ENCODE results near the gene THPO. TPM values are rescaled to one million over a fixed set of nuclear protein-coding genes. Genes with fewer than 3 reads are reported as not detected.
A peak's percentile ranks its signal among the peaks of the same experiment; 100 is the strongest.

THPO gene
- total RNA-seq, 1 donor from 2014 or later: not detected

DNA sequence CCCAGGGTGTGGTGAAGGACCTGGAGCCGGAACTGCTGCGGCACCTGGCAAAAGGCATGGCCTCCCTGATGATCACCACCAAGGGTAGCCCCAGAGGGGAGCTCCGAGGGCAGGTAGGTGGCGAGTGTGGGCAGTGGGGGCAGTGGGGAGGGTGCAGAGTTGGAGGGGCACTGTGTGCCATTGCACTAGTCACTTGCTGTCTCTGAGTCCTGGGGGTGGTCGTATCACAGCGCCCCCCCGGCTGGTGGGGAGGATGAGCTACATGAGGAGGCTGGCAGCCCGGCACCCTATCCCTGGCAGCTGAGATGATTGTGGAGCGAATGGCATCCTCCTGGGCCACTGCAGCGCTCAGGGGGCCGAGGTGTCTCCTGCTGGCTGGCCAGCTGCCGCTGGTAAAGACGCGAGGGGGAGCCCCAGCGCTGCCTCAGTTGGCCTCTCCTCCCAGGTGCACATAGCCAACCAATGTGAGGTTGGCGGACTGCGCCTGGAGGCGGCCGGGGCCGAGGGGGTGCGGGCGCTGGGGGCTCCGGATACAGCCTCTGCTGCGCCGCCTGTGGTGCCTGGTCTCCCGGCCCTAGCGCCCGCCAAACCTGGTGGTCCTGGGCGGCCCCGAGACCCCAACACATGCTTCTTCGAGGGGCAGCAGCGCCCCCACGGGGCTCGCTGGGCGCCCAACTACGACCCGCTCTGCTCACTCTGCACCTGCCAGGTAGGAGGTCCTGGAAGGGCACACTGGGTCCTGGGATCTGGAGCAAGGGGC lies 8.2 kb upstream of the THPO start:
- H3K4me3 ChIP-seq (ENCODE audit: low read depth, low read length): no peak overlapping the region
- DNase-seq (ENCODE audit: low read depth): no peak
- TF ChIP-seq, protein P1, sequence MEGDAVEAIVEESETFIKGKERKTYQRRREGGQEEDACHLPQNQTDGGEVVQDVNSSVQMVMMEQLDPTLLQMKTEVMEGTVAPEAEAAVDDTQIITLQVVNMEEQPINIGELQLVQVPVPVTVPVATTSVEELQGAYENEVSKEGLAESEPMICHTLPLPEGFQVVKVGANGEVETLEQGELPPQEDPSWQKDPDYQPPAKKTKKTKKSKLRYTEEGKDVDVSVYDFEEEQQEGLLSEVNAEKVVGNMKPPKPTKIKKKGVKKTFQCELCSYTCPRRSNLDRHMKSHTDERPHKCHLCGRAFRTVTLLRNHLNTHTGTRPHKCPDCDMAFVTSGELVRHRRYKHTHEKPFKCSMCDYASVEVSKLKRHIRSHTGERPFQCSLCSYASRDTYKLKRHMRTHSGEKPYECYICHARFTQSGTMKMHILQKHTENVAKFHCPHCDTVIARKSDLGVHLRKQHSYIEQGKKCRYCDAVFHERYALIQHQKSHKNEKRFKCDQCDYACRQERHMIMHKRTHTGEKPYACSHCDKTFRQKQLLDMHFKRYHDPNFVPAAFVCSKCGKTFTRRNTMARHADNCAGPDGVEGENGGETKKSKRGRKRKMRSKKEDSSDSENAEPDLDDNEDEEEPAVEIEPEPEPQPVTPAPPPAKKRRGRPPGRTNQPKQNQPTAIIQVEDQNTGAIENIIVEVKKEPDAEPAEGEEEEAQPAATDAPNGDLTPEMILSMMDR (conservative IDR thresholded peaks at IDR 0.05; ENCODE audit: low read depth, low read length): no peak

DNA sequence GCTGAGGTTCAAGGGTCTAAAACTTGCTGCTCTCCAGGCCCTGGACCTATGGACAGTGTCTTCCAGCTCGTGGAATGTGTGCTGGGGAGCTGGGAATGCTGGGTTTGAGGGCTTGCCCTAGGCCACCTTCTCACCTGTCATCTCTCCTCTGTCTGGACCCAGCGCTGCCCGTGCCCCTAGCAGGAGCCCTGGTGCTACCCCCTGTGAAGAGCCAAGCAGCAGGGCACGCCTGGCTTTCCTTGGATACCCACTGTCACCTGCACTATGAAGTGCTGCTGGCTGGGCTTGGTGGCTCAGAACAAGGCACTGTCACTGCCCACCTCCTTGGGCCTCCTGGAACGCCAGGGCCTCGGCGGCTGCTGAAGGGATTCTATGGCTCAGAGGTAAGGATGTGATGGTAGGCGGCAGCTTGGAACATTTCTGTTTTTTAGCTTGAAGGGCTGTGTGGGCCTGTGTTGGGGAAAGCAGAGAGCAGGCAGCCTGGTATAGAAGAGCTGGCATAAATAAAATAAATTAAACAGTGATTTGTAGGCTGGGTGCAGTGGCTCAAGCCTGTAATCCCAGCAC lies 6.9 kb upstream of the THPO start:
- no peak for DNase-seq (ENCODE audit: low read depth)
- TF ChIP-seq, protein P1 (conservative IDR thresholded peaks at IDR 0.05; ENCODE audit: low read depth, low read length): no peak
- H3K4me3 ChIP-seq (ENCODE audit: low read depth, low read length): no peak overlapping the region

DNA sequence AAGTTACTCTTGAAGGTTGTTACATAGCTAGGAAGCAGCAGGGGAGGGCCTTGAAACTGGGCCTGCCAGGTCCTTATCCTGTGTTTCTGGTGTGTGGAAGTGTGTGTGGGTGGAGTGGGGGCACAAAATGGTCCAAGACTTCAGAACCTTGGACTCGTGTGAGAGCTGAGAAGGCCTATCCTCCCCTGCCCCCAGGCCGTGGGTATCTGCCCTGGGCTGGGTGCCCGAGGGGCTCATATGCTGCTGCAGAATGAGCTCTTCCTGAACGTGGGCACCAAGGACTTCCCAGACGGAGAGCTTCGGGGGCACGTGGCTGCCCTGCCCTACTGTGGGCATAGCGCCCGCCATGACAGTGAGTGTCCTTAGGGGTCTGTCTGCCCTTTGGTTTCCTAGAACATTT lies 6.3 kb upstream of the THPO start:
- no peak for DNase-seq (ENCODE audit: low read depth)
- TF ChIP-seq, protein P1 (conservative IDR thresholded peaks at IDR 0.05; ENCODE audit: low read depth, low read length): no peak
- H3K4me3 ChIP-seq (ENCODE audit: low read depth, low read length): no peak overlapping the region

DNA sequence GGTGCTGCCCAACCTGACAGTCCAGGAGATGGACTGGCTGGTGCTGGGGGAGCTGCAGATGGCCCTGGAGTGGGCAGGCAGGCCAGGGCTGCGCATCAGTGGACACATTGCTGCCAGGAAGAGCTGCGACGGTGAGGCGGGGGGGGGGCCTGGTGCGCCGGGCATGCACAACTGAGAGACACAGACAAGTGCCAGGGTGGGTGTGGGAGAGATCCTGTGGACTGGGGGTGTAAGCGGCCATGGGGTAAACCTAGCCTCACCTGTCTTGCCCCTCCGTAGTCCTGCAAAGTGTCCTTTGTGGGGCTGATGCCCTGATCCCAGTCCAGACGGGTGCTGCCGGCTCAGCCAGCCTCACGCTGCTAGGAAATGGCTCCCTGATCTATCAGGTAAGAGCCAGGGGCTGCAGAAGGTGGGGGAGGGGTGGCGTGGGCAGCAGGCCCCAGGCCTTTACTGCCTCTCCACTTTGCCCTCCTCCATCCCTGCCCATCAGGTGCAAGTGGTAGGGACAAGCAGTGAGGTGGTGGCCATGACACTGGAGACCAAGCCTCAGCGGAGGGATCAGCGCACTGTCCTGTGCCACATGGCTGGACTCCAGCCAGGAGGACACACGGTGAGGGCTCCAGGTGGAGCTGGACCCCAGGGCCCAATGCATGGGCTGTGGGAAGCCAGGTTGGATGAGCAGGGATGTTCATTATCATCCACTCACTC lies 5.2 kb upstream of the THPO start:
- no peak overlapping the region for H3K4me3 ChIP-seq (ENCODE audit: low read depth, low read length)
- no peak for DNase-seq (ENCODE audit: low read depth)
- TF ChIP-seq, protein P1 (conservative IDR thresholded peaks at IDR 0.05; ENCODE audit: low read depth, low read length): no peak

DNA sequence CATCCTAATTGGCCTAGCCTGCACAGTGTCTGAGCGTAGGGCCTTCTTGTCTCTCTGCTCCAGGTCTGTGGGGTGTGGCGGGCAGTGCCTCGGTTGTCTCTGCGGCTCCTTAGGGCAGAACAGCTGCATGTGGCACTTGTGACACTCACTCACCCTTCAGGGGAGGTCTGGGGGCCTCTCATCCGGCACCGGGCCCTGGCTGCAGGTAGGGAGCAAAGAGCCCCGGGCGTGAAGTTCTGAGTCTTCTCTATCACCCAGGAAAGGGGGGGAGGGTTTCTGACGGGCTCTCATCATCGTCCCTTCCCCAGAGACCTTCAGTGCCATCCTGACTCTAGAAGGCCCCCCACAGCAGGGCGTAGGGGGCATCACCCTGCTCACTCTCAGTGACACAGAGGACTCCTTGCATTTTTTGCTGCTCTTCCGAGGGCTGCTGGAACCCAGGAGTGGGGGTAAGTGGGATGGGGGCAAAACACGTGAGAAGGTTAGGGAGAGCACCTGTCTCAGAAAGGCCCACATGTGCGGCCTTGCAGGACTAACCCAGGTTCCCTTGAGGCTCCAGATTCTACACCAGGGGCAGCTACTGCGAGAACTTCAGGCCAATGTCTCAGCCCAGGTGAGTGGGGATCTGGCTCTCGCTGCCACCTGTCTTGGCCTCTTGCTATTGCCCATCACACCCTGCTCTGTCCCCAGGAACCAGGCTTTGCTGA lies 4.5 kb upstream of the THPO start:
- H3K4me3 ChIP-seq (ENCODE audit: low read depth, low read length): no peak overlapping the region
- no peak for DNase-seq (ENCODE audit: low read depth)
- TF ChIP-seq, protein P1 (conservative IDR thresholded peaks at IDR 0.05; ENCODE audit: low read depth, low read length): no peak

DNA sequence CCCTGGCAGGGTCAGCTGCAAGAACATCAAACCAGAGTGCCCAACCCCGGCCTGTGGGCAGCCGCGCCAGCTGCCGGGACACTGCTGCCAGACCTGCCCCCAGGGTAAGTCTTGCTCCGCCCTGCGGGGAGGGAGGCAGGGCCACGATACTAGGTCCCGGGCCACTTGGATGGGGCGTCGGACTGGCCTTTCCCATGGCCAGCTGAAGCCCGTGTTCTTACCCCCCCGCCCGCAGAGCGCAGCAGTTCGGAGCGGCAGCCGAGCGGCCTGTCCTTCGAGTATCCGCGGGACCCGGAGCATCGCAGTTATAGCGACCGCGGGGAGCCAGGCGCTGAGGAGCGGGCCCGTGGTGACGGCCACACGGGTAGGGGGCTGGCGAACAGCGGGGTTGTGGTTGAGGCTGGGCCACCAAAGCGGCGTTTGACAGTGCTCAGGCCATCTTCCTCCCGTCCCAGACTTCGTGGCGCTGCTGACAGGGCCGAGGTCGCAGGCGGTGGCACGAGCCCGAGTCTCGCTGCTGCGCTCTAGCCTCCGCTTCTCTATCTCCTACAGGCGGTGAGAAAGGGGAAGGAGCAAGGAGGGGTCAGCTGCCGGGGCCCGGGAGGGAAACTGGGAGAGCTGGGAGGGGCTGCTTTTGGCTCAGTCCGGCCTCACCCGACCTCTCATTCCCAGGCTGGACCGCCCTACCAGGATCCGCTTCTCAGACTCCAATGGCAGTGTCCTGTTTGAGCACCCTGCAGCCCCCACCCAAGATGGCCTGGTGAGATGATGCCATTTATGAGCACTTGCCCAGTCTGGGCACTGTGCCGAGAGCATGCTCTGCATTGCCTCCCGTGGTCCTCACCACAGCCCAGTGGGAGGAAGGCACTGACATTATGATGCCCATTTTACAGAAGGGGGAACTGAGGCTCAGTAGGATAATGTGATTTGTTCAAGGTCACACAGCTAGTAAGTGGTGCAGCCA lies 3.5 kb upstream of the THPO start:
- peak overlapping the region; percentile 54 for H3K4me3 ChIP-seq (ENCODE audit: low read depth, low read length)
- DNase-seq (ENCODE audit: low read depth): no peak
- TF ChIP-seq, protein P1 (conservative IDR thresholded peaks at IDR 0.05; ENCODE audit: low read depth, low read length): no peak

All from epithelial cell of proximal tubule (primary cell).